T-cell (primary cell): ENCODE data around the gene PCGF5. TPM values are rescaled to one million over a fixed set of nuclear protein-coding genes. Genes with fewer than 3 reads are reported as not detected.

ENCODE experiments used
- ATAC-seq, 4 experiments: fragments of 200-7000 bp in 3 of 4; fragments of 150-1000 bp in 1 of 4; cut with Tn5 transposase; replicated peaks in 1 of 4; 1 replicate in 3 of 4; 2 replicates in 1 of 4; pipeline ENCODE4 v1.10.0; 2021; ENCODE audit warnings: moderate library complexity in 3 of 4, mild to moderate bottlenecking in 2 of 4, moderate number of reproducible peaks in 1 of 4
- CTCF ChIA-PET, 2 donors: fragments of 300-600 bp; sonication (Branson Sonifier 250); formaldehyde crosslinking; loops; one replicate each; lab custom pipeline; 2022; ENCODE audit warnings: antibody characterized with exemption in 2 of 2; lab: Charles Lee
- POLR2A ChIA-PET, 2 donors: fragments of 300-600 bp; sonication (Branson Sonifier 250); formaldehyde crosslinking; loops; one replicate each; lab custom pipeline; 2022; ENCODE audit warnings: antibody characterized with exemption in 2 of 2; lab: Charles Lee
- DNase-seq, 35 experiments: peaks; one replicate each; pipeline versions ENCODE4 v3.0.0 to v3.0.0-alpha.2; 2013 to 2023
- H3K27ac ChIP-seq: one replicate; pipeline ENCODE4 v1.5.1; 2013; ENCODE audit warnings: low read length
- H3K27me3 ChIP-seq, 2 experiments: replicated peaks in 1 of 2; 1 replicate in 1 of 2; 2 replicates in 1 of 2; pipeline versions ENCODE4 v1.6.1 to v1.7.0; 2013; ENCODE audit warnings: low read length in 1 of 2, mixed read lengths in 1 of 2; ENCODE audit not compliant: control insufficient read depth in 2 of 2, insufficient read depth in 2 of 2; ENCODE audit errors: extremely low read depth in 1 of 2
- H3K36me3 ChIP-seq, 2 donors: 1 replicate in 1 of 2; 2 replicates in 1 of 2; pipeline versions ENCODE4 v1.6.1 to v1.7.0; 2013; ENCODE audit warnings: low read length in 1 of 2; ENCODE audit not compliant: control insufficient read depth in 2 of 2, insufficient read depth in 1 of 2; ENCODE audit errors: extremely low read depth in 1 of 2
- H3K4me1 ChIP-seq, 2 experiments: 1 replicate in 1 of 2; 2 replicates in 1 of 2; pipeline versions ENCODE4 v1.6.1 to v1.7.0; 2013; ENCODE audit warnings: low read length in 2 of 2, mixed read lengths in 1 of 2; ENCODE audit not compliant: insufficient read depth in 2 of 2, control insufficient read depth in 1 of 2; ENCODE audit errors: extremely low read depth in 1 of 2
- H3K4me3 ChIP-seq, 2 donors: 1 replicate in 1 of 2; 2 replicates in 1 of 2; pipeline versions ENCODE4 v1.5.1 to v1.7.0; 2013; ENCODE audit warnings: mild to moderate bottlenecking in 2 of 2, low read length in 1 of 2, moderate library complexity in 1 of 2; ENCODE audit not compliant: control insufficient read depth in 1 of 2; ENCODE audit errors: extremely low read depth in 1 of 2
- H3K9me3 ChIP-seq: 2 replicates; pipeline ENCODE4 v1.7.0; 2013
- H3K27ac Mint-ChIP-seq, 2 donors: one replicate each; pipeline ENCODE4 v1.8.0; 2020 to 2021; ENCODE audit warnings: mild to moderate bottlenecking in 2 of 2, mixed read lengths in 2 of 2
- H3K27me3 Mint-ChIP-seq, 2 donors: one replicate each; pipeline ENCODE4 v1.8.0; 2021 to 2022; ENCODE audit warnings: mixed read lengths in 2 of 2
- H3K36me3 Mint-ChIP-seq: one replicate; pipeline ENCODE4 v1.8.0; 2021; ENCODE audit warnings: mixed read lengths
- H3K4me1 Mint-ChIP-seq, 3 donors: one replicate each; pipeline ENCODE4 v1.8.0; 2020 to 2022; ENCODE audit warnings: mixed read lengths in 3 of 3, mild to moderate bottlenecking in 1 of 3
- H3K4me3 Mint-ChIP-seq, 3 donors: one replicate each; pipeline ENCODE4 v1.8.0; 2020 to 2022; ENCODE audit warnings: mild to moderate bottlenecking in 3 of 3, mixed read lengths in 3 of 3, moderate library complexity in 3 of 3
- H3K9me3 Mint-ChIP-seq, 3 donors: one replicate each; pipeline ENCODE4 v1.8.0; 2020 to 2022; ENCODE audit warnings: mixed read lengths in 3 of 3
- WGBS: methylation state at CpG from one replicate; pipeline ENCODE4 v1.1.5; 2013; ENCODE audit warnings: missing lambda C conversion rate; ENCODE audit not compliant: insufficient coverage; 5-methylcytosine and 5-hydroxymethylcytosine counted together
- total RNA-seq, 35 experiments: library from RNA in 6 of 35; stranded (reverse) in 6 of 35; fragments of 120-200 nt in 1 of 35; gene quantifications; one replicate each; pipeline versions ENCODE4 v1.2.1 to v1.2.4 and lab custom pipeline; 2013 to 2026

The PCGF5 gene
- total RNA-seq, 5 donors from 2014 or later (not counting 1 experiment from before 2014, with no cell fraction given) = 48.9 to 73.1 (median 59.4) TPM

DNA sequence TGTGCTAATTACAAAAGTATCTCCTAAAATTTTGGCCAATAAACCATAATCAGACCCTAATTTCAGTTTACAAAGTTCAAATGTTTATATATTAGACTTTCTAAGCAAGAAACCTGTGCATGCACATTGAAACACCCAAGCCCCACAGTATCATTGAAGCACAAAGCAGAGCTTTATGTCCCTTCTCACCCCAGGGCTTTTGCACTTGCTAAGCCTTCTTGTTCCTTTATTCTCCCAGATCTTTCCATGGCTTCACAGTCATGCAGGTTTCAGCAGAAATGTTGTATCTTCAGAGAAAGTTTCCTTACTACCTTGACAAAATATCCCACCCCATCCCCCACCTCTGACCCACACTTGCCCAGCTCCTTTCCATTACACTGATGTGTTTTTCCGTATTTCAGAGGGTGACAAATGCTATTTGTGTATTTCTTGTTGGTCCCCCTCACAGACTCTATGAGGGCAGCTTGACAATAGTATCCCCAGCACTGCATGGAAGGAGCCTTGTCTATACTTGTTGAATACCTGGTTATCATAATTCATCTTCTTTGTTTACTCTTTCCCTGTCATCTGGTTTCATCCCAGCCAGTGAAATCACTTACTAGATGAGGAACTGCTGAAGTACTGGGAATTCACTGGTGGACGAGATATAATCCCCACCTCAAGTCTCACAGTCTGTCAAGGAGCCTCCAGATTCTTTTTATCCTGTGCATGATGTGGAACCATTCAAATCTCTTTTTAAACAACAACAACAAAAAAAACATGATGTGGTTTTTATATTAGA, 24.0 kb upstream of the PCGF5 start:
- Mint-ChIP-seq H3K36me3 (peaks cover 19% of the 10 kb centered on the region), H3K9me3 (peaks cover 0 to 5% (median 2%) of the 10 kb centered on the region in 3 donors), H3K4me3 (no peak overlapping the region), H3K27ac (peak overlapping the region; percentile 44 to 75), H3K27me3 (no peaks in the 10 kb centered on the region), H3K4me1 (peaks cover 84 to 90% (median 90%) of the 10 kb centered on the region in 3 donors)
- Histone ChIP-seq H3K27ac (no peak overlapping the region), H3K4me3 (no peak overlapping the region), H3K4me1 (peaks cover 23 to 35% of the 10 kb centered on the region in 2 experiments), H3K27me3 (no peaks in the 10 kb centered on the region), H3K9me3 (no peaks in the 10 kb centered on the region), H3K36me3 (no peaks in the 10 kb centered on the region)
- ATAC-seq = no peak
- POLR2A ChIA-PET = interaction anchor here (0.5 to 0.6 kb wide), 2 partner anchors 37 to 244 kb away, joined by 3 to 7 read pairs; no protein-coding TSS in a partner anchor
- no peak for DNase-seq
- CTCF ChIA-PET = no interaction called here
- no CpG with 5 or more reads among the region's 2 CpGs for WGBS

DNA sequence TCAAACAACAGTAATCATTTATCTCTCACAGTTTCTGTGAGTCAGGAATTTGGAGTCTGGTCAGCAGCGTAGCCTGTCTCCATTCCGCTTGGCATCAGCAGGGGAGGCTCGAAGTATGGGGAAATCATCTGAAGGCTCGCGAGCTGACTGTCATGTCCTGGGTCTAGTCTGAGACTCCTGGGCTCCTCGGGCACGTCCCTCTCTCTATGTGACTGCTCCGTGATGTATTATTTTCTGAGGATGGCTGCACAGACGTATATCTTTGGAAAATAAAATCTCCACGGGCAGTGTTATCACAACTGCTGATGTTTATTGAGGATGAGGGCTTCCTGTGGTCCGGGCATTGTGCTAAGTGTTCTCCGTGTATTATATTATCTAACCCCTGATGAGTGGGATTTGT, 23.3 kb upstream of the PCGF5 start:
- 92% methylated on average over 9 of the region's 12 CpGs for WGBS
- no peaks in the 10 kb centered on the region for H3K27me3 Mint-ChIP-seq
- Histone ChIP-seq H3K27ac (no peak overlapping the region), H3K27me3 (no peaks in the 10 kb centered on the region), H3K36me3 (no peaks in the 10 kb centered on the region), H3K4me1 (peaks cover 28 to 38% of the 10 kb centered on the region in 2 experiments), H3K4me3 (no peak overlapping the region), H3K9me3 (no peaks in the 10 kb centered on the region)
- H3K9me3 Mint-ChIP-seq = peaks cover 0 to 5% (median 2%) of the 10 kb centered on the region in 3 donors
- no peak overlapping the region for H3K4me3 Mint-ChIP-seq
- ATAC-seq (no peak), DNase-seq (no peak)
- H3K36me3 Mint-ChIP-seq = peaks cover 19% of the 10 kb centered on the region
- H3K27ac Mint-ChIP-seq = peak overlapping the region; percentile 44 to 75
- CTCF ChIA-PET = interaction anchor here in 1 of 2 donors (0.6 kb wide), 1 partner anchor 24 kb away, joined by 3 read pairs; no protein-coding TSS in a partner anchor
- peaks cover 85 to 91% (median 91%) of the 10 kb centered on the region in 3 donors for H3K4me1 Mint-ChIP-seq
- POLR2A ChIA-PET = interaction anchor here (0.5 to 0.6 kb wide), 2 partner anchors 37 to 244 kb away, joined by 3 to 7 read pairs; no protein-coding TSS in a partner anchor

- Mint-ChIP-seq H3K27me3 (no peaks in the 10 kb centered on the region), H3K36me3 (peaks cover 13% of the 10 kb centered on the region), H3K9me3 (peaks cover 0 to 2% (median under 1%) of the 10 kb centered on the region in 3 donors), H3K27ac (peak overlapping the region; percentile 94), H3K4me3 (peak overlapping the region; percentile 11 to 58 (median 13)), H3K4me1 (peaks cover 86 to 88% (median 88%) of the 10 kb centered on the region in 3 donors)
- peaks cover 38 to 41% of the 10 kb centered on the region in 2 experiments for H3K4me1 ChIP-seq
- CTCF ChIA-PET = no interaction called here
- POLR2A ChIA-PET = interaction anchor here in 1 of 2 donors (0.6 kb wide), 4 partner anchors 18 to 35 kb away, joined by 3 to 5 read pairs (median 4); no protein-coding TSS in a partner anchor
- H3K27me3 ChIP-seq = no peaks in the 10 kb centered on the region
- H3K27ac ChIP-seq = peak overlapping the region; percentile 75
- no peak overlapping the region for H3K4me3 ChIP-seq
- no CpG with 5 or more reads among the region's 1 CpG for WGBS
- ATAC-seq (peak in 3 of 4 experiments; percentile 23 to 36 (median 32)), DNase-seq (peak in 3 of 35 experiments; percentile 3 to 55 (median 12))
- H3K36me3 ChIP-seq = no peaks in the 10 kb centered on the region
- no peaks in the 10 kb centered on the region for H3K9me3 ChIP-seq
These were observed 21.7 kb upstream of the PCGF5 start for GRCh38 chr10:91198781-91199180.

GRCh38 chr10:91200314-91201212, 19.9 kb upstream of the PCGF5 start:
- Mint-ChIP-seq H3K4me3 (peak overlapping the region; percentile 58 to 73 (median 64)), H3K27ac (peak overlapping the region; percentile 94), H3K36me3 (peaks cover 10% of the 10 kb centered on the region), H3K4me1 (peaks cover 85 to 88% (median 85%) of the 10 kb centered on the region in 3 donors), H3K27me3 (no peaks in the 10 kb centered on the region), H3K9me3 (no peaks in the 10 kb centered on the region)
- Histone ChIP-seq H3K4me3 (peak overlapping the region in 1 of 2 donors; percentile 15), H3K9me3 (no peaks in the 10 kb centered on the region), H3K27ac (peak overlapping the region; percentile 75), H3K4me1 (peaks cover 38% of the 10 kb centered on the region in 2 experiments), H3K27me3 (no peaks in the 10 kb centered on the region), H3K36me3 (no peaks in the 10 kb centered on the region)
- WGBS = 52% methylated on average over 2 of the region's 5 CpGs
- ATAC-seq (no peak), DNase-seq (no peak)
- CTCF ChIA-PET = interaction anchor here (0.6 to 1.2 kb wide), 5 partner anchors 12 to 1042 kb away, joined by 3 to 5 read pairs (median 4); no protein-coding TSS in a partner anchor
- POLR2A ChIA-PET = interaction anchor here (0.5 to 1.3 kb wide), 9 partner anchors 15 to 1365 kb away, joined by 3 to 13 read pairs (median 3); no protein-coding TSS in a partner anchor

DNA sequence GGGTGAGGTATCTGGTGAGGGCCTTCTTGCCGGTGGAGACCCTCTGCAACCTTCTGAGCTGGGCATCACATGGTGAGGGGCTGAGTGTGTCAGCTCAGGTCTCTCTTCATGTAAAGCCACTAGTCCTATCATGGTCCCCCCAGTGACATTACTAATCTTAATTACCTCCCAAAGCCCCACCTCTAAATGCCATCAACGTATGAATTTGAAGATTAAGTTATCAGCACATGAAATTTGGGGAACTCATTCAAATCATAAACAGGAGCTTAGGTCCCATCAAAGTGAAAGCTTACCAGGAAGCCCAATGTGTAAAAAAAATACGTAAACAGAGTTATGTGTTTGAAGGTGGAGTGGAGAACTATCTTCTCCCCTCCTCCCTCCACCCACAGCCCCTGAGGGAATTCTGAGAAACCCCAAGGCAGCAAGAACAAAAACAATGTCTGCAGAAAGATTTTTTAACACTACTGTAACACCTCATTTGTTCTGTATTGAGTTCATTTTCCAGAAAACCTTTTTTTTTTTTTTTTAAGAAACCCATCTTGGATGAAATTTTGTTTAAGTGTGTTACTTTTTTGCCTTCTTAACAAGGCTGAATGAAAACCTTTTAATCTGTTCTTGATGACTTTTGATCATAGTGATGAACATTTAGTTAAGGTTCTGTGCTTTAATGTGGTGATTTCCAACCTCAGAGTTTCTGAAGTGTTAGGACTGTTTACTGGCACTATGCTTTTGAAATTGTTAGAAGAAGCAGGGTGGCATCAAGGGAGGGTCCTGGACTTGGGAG, 19.1 kb upstream of the PCGF5 start:
- peaks cover 42 to 44% of the 10 kb centered on the region in 2 experiments for H3K4me1 ChIP-seq

More for the DNA sequence above, 19.1 kb upstream of the PCGF5 start:
- CTCF ChIA-PET = interaction anchor here (0.6 to 1.2 kb wide), 5 partner anchors 11 to 1041 kb away, joined by 3 to 5 read pairs (median 4); no protein-coding TSS in a partner anchor
- H3K4me1 Mint-ChIP-seq = peaks cover 87 to 90% (median 88%) of the 10 kb centered on the region in 3 donors
- no peaks in the 10 kb centered on the region for H3K9me3 ChIP-seq
- H3K27me3 Mint-ChIP-seq = no peaks in the 10 kb centered on the region
- H3K9me3 Mint-ChIP-seq = no peaks in the 10 kb centered on the region
- peak; percentile 66 to 78 (median 71) for ATAC-seq
- peak overlapping the region; percentile 1 to 15 for H3K4me3 ChIP-seq
- H3K36me3 ChIP-seq = no peaks in the 10 kb centered on the region
- POLR2A ChIA-PET = interaction anchor here (0.5 to 1.6 kb wide), 11 partner anchors 12 to 1364 kb away, joined by 3 to 13 read pairs (median 3); no protein-coding TSS in a partner anchor
- WGBS = 20% methylated on average over 1 of the region's 3 CpGs
- H3K27ac Mint-ChIP-seq = peak overlapping the region; percentile 94
- H3K4me3 Mint-ChIP-seq = peak overlapping the region; percentile 58 to 73 (median 64)
- H3K27ac ChIP-seq = peak overlapping the region; percentile 75
- peaks cover 10% of the 10 kb centered on the region for H3K36me3 Mint-ChIP-seq
- DNase-seq = peak in 17 of 35 experiments; percentile 9 to 68 (median 33)
- H3K27me3 ChIP-seq = no peaks in the 10 kb centered on the region
